Mucosa of descending colon (tissue), 3 donors: ENCODE results near the gene TCL1A. TPM values are rescaled to one million over a fixed set of nuclear protein-coding genes. Genes with fewer than 3 reads are reported as not detected.

Experiments used
- ATAC-seq: fragments of 200-7000 bp; cut with Tn5 transposase; one replicate; pipeline ENCODE4 v1.9.1; 2020; ENCODE audit warnings: mild to moderate bottlenecking, moderate library complexity
- DNase-seq, 3 donors: peaks; one replicate each; pipeline ENCODE4 v3.0.0-alpha.2; 2020
- H3K36me3 ChIP-seq: fragments of 200-600 bp; one replicate; pipeline ENCODE4 v1.8.0; 2021; ENCODE audit warnings: low read depth, mild to moderate bottlenecking
- H3K4me1 ChIP-seq: fragments of 200-600 bp; one replicate; pipeline ENCODE4 v1.8.0; 2021; ENCODE audit warnings: low read depth, mild to moderate bottlenecking
- H3K4me3 ChIP-seq: fragments of 200-600 bp; one replicate; pipeline ENCODE4 v1.8.0; 2021; ENCODE audit warnings: mild to moderate bottlenecking
- H3K9me3 ChIP-seq: fragments of 200-600 bp; one replicate; pipeline ENCODE4 v1.8.0; 2021; ENCODE audit warnings: mild to moderate bottlenecking
- intact Hi-C, 2 donors: fragments of 100-400 bp; cut with DNase I in 1 of 2; cut with micrococcal nuclease in 1 of 2; formaldehyde crosslinking; loops; one replicate each; pipeline versions ENCODE4 v1.11.0 to v1.11.1; 2022; cut with DNase I, micrococcal nuclease
- total RNA-seq, 3 donors: library from RNA; stranded (reverse); fragmentation: NEBNext Ultra II Directional in 2 of 3; extraction: Animal tissue kit (Norgen Biotek cat#: 25700) in 2 of 3; gene quantifications; one replicate each; pipeline versions ENCODE4 v1.2.1 to v1.2.4, GENCODE V29; 2021 to 2023
- TF ChIP-seq, protein P1 (sequence below): fragments of 200-600 bp; IDR thresholded peaks from one replicate; pipeline ENCODE4 v1.8.0; 2022; ENCODE audit warnings: antibody characterized with exemption, mild to moderate bottlenecking
- donor health status: DM: no; HTN: no; CAD: no; lungs with moderate emphysema.
- donor health status: DM: no; HTN: no; CAD: no.
- donor health status: DM: no; HTN: yes; CAD: no.

The TCL1A gene
- total RNA-seq, 3 donors from 2014 or later, result 0.31 TPM; not detected in 2

DNA sequence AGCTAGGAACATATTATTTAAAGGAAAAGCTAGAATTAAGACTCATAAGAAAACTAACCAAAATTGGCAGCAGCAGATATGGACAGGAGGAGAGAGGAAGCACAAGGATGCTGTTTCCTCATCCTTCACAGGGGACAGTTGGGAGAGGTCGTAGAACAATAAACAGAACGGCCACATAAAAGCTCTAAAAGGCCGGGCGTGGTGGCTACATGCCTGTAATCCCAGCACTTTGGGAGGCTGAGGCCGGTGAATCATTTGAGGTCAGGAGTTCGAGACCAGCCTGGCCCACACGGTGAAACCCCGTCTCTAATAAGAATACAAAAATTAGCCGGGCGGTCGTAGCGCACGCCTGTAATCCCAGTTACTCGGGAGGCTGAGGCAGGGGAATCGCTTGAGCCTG, 17.2 kb downstream of the TCL1A start:
- H3K9me3 ChIP-seq, result no peaks in the 10 kb centered on the region
- TF ChIP-seq, protein P1, sequence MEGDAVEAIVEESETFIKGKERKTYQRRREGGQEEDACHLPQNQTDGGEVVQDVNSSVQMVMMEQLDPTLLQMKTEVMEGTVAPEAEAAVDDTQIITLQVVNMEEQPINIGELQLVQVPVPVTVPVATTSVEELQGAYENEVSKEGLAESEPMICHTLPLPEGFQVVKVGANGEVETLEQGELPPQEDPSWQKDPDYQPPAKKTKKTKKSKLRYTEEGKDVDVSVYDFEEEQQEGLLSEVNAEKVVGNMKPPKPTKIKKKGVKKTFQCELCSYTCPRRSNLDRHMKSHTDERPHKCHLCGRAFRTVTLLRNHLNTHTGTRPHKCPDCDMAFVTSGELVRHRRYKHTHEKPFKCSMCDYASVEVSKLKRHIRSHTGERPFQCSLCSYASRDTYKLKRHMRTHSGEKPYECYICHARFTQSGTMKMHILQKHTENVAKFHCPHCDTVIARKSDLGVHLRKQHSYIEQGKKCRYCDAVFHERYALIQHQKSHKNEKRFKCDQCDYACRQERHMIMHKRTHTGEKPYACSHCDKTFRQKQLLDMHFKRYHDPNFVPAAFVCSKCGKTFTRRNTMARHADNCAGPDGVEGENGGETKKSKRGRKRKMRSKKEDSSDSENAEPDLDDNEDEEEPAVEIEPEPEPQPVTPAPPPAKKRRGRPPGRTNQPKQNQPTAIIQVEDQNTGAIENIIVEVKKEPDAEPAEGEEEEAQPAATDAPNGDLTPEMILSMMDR, result no peak
- H3K4me1 ChIP-seq, result no peaks in the 10 kb centered on the region
- intact Hi-C loops, result no loop called here
- no peak for ATAC-seq
- no peaks in the 10 kb centered on the region for H3K36me3 ChIP-seq
- no peak for DNase-seq
- no peak overlapping the region for H3K4me3 ChIP-seq

DNA sequence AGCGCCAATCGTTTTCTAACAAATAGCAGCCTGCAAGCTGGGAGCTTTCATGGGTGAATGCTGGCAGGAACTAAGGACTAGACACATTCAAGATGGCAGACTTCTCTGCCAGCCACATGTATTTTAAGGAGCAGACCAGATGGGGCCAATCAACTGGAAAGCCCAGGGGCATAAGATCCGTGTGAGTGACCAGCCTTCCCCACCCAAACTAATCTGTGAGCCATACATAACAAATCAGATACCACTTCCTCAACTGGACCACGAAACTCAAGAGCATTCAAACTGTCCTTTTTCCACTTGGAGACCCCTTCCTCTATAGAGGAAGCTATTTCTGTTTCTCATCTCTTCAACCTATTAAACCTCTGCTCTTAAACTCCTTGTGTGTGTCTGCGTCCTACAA, 18.0 kb downstream of the TCL1A start:
- DNase-seq (no peak), ATAC-seq (peak; percentile 39)
- H3K9me3 ChIP-seq, result no peaks in the 10 kb centered on the region
- H3K36me3 ChIP-seq, result no peaks in the 10 kb centered on the region
- H3K4me1 ChIP-seq, result no peaks in the 10 kb centered on the region
- intact Hi-C loops, result no loop called here
- no peak overlapping the region for H3K4me3 ChIP-seq
- TF ChIP-seq, protein P1, result no peak

DNA sequence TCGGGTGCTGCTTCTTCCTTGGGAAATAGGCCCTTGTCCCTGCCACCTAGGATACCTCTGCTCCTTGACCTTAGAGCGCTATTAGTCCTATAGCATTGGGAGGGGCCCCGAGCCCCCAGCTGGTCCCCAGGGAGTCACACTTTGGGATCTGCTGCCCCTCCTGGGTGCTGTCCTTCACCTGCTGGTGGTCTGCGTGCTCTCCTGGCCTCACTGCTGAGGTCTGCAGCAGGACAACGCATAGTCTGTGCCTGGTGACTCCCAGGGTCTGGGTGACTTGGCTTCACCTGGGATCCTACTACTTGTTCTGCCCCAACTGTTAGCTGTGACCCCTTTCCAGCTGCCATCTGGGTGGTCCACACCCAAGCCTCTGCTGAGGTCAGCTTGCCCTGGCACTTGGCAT, 18.9 kb downstream of the TCL1A start:
- no peaks in the 10 kb centered on the region for H3K36me3 ChIP-seq
- DNase-seq (no peak), ATAC-seq (no peak)
- no peaks in the 10 kb centered on the region for H3K4me1 ChIP-seq
- H3K4me3 ChIP-seq, result no peak overlapping the region
- no peaks in the 10 kb centered on the region for H3K9me3 ChIP-seq
- intact Hi-C loops, result no loop called here
- TF ChIP-seq, protein P1, result no peak

DNA sequence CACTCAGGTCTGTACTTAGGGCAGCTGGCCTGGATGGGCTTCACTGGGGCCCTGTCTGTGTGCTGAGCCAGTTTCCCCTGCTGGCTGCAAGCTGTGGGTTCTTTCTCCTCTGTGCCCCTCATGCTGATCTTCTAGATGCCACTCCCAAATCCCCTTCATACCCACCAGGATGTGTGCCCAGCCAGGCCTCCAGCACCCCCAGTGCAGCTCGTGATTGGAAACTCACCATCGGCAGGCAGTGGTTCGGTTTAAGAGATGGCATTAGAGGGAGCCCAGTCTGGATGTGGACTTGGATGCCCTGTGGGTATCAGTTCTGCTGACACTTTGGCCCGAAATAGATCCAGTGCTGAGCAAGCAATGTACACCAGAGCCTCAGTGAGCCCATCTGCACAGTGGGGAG, 21.8 kb downstream of the TCL1A start:
- no peaks in the 10 kb centered on the region for H3K4me1 ChIP-seq
- ATAC-seq (no peak), DNase-seq (no peak)
- no peak overlapping the region for H3K4me3 ChIP-seq
- H3K36me3 ChIP-seq, result no peaks in the 10 kb centered on the region
- TF ChIP-seq, protein P1, result no peak
- H3K9me3 ChIP-seq, result no peaks in the 10 kb centered on the region
- intact Hi-C loops, result no loop called here

DNA sequence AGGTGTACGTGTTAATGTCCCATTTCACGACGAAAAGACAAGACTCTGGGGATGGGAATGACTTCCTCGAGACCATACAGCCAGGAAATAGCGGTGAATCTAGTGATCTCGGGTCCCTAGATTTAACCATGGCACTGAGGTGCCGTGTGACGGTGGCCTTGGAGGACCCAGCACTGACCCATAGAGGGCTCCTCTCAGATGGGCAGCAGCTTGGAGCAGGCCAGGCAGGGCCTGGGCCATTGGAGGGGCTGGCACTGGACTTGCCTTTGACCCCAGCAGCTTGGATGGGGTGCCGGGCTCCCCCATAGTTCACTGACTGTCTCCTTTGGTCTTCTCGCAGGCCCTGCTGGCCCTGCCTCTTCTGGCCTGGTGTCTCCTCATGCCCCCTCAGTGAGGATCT, 22.3 kb downstream of the TCL1A start:
- H3K4me1 ChIP-seq, result no peaks in the 10 kb centered on the region
- no peaks in the 10 kb centered on the region for H3K9me3 ChIP-seq
- no peaks in the 10 kb centered on the region for H3K36me3 ChIP-seq
- TF ChIP-seq, protein P1, result no peak
- intact Hi-C loops, result no loop called here
- DNase-seq (no peak), ATAC-seq (no peak)
- no peak overlapping the region for H3K4me3 ChIP-seq

DNA sequence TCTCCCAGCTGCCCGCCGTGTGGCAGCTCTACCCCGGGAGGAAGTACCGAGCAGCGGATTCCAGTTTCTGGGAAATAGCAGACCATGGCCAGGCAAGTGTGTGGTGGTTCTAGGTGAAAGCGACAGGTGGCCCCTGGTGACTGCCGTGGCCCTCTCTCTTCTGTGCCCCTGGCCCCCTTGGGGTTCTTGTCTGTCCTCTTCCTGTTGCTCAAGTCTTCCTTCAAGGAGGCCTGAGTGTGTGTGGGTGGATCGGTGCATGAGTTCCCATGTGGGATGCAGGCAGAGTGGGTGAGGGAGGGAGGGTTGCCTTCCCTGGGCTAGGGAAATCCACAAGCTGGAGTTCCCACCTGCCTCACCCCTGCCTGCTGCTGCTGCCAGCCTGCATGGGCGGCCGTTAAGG, 23.1 kb downstream of the TCL1A start:
- H3K4me1 ChIP-seq, result no peaks in the 10 kb centered on the region
- DNase-seq, result no peak
- ATAC-seq, result no peak
- no peak overlapping the region for H3K4me3 ChIP-seq
- no peaks in the 10 kb centered on the region for H3K9me3 ChIP-seq
- H3K36me3 ChIP-seq, result no peaks in the 10 kb centered on the region
- intact Hi-C loops, result no loop called here
- TF ChIP-seq, protein P1, result no peak
